GM12878 (cell line): ENCODE results near the gene VAV2.

Experiments used
- CREM ChIP-seq: IDR thresholded peaks from 2 replicates; pipeline ENCODE4 v1.6.1; 2014; ENCODE audit warnings: antibody characterized with exemption, low read depth
- CTCF ChIP-seq, 3 experiments: IDR thresholded peaks in 2 of 3; conservative IDR thresholded peaks in 1 of 3; 2 replicates each; pipeline ENCODE4 v1.5.1; 2011; ENCODE audit warnings: low read depth in 3 of 3, low read length in 3 of 3, mild to moderate bottlenecking in 3 of 3, control low read depth in 2 of 3, moderate library complexity in 2 of 3, inconsistent platforms in 1 of 3, mixed read lengths in 1 of 3; ENCODE audit not compliant: control insufficient read depth in 2 of 3, insufficient read depth in 1 of 3; ENCODE audit errors: extremely low read depth in 1 of 3
- EZH2 ChIP-seq: IDR thresholded peaks from 2 replicates; pipeline ENCODE4 v1.6.1; 2012; ENCODE audit warnings: low read depth, mild to moderate bottlenecking, control low read depth, inconsistent platforms, low read length, borderline replicate concordance; ENCODE audit not compliant: control insufficient read depth
- GATAD2B ChIP-seq: fragments of 450-650 bp; conservative IDR thresholded peaks from 2 replicates; pipeline ENCODE4 v1.6.1; 2017; ENCODE audit warnings: low read depth, mild to moderate bottlenecking, moderate library complexity
- POLR2A ChIP-seq: IDR thresholded peaks from 2 replicates; pipeline ENCODE4 v1.6.1; 2011; ENCODE audit warnings: low read depth, mild to moderate bottlenecking, low read length
- RBBP5 ChIP-seq: fragments of 200-600 bp; sonication (generic); conservative IDR thresholded peaks from 2 replicates; pipeline ENCODE4 v1.6.1; 2016
- RELA ChIP-seq: fragments of 450-650 bp; IDR thresholded peaks from 2 replicates; pipeline ENCODE4 v1.8.0; 2014; ENCODE audit warnings: borderline replicate concordance; ENCODE audit not compliant: partially characterized antibody
- SRF ChIP-seq, 2 experiments: IDR thresholded peaks; 2 replicates each; pipeline ENCODE4 v1.6.1; 2011; ENCODE audit warnings: low read depth in 2 of 2, low read length in 2 of 2, mild to moderate bottlenecking in 1 of 2, moderate library complexity in 1 of 2
- STAT3 ChIP-seq: IDR thresholded peaks from 2 replicates; pipeline ENCODE4 v1.6.1; 2011; ENCODE audit warnings: low read depth, low read length, improper control_type of control experiment
- TARDBP ChIP-seq: IDR thresholded peaks from 2 replicates; pipeline ENCODE4 v1.6.1; 2016; ENCODE audit warnings: borderline replicate concordance
- TBL1XR1 ChIP-seq: IDR thresholded peaks from 2 replicates; pipeline ENCODE4 v1.6.1; 2012; ENCODE audit warnings: low read depth, low read length, improper control_type of control experiment
- YBX1 ChIP-seq: fragments of 450-650 bp; IDR thresholded peaks from 2 replicates; pipeline ENCODE4 v1.6.1; 2016; ENCODE audit warnings: antibody characterized with exemption
- ZNF274 ChIP-seq: IDR thresholded peaks from one replicate; pipeline ENCODE4 v1.8.0; 2011; ENCODE audit not compliant: insufficient read length, insufficient read depth
- ZNF592 ChIP-seq: fragments of 450-650 bp; IDR thresholded peaks from 2 replicates; pipeline ENCODE4 v1.6.1; 2017; ENCODE audit warnings: mild to moderate bottlenecking, moderate library complexity

- TF ChIP-seq CTCF (IDR thresholded peaks at IDR 0.05 in 2 of 3, conservative IDR thresholded peaks at IDR 0.05 in 1 of 3; ENCODE audit: control insufficient read depth in 2 of 3, extremely low read depth in 1 of 3, insufficient read depth in 1 of 3, low read depth in 3 of 3, low read length in 3 of 3), result no peak
- TF ChIP-seq POLR2A, result no peak
- no peak for TF ChIP-seq ZNF592
- no peak for TF ChIP-seq ZNF274
- no peak for TF ChIP-seq SRF (IDR thresholded peaks at IDR 0.05; ENCODE audit: low read depth in 2 of 2, low read length in 2 of 2)
- no peak for TF ChIP-seq RELA
- no peak for TF ChIP-seq CREM
- TF ChIP-seq YBX1, result no peak
- TF ChIP-seq GATAD2B, result no peak
- no peak for TF ChIP-seq TARDBP
- no peak for TF ChIP-seq TBL1XR1
- no peak for TF ChIP-seq STAT3
- no peak for TF ChIP-seq RBBP5
- no peak for TF ChIP-seq EZH2
These were observed 31.5 kb downstream of the VAV2 start for GRCh38 chr9:133960568-133961129.
